Measurements from ENCODE around the gene NCOA7.
"Not testable (repeated sequence)": the region's sequence is repeated elsewhere in the genome, so short reads cannot be mapped to it uniquely, and the experiment has no call there.

NCOA7 gene

GRCh38 chr6:125968493-125968892 lies 177.7 kb downstream of the NCOA7 start:
- H3K4me1 ChIP-seq (ENCODE audit: control insufficient read depth, low read length), result peaks cover 54% of the 10 kb centered on the region
- peak overlapping the region; percentile 91 for H3K27ac ChIP-seq (ENCODE audit: low read depth, low read length)
- H3F3A ChIP-seq (ENCODE audit: control insufficient read depth, insufficient read depth), result peaks cover 18% of the 10 kb centered on the region
- H3K27me3 ChIP-seq (ENCODE audit: control insufficient read depth, low read length), result no peaks in the 10 kb centered on the region
- peak overlapping the region; percentile 83 for H3K4me2 ChIP-seq (ENCODE audit: low read length)
- peak overlapping the region; percentile 63 for H3K4me3 ChIP-seq (ENCODE audit: low read length)
- peaks cover 41% of the 10 kb centered on the region for H3K36me3 ChIP-seq (ENCODE audit: control insufficient read depth, low read length)
- H3K9me3 ChIP-seq (ENCODE audit: control insufficient read depth, insufficient read depth, low read length), result no peaks in the 10 kb centered on the region
- no peaks in the 10 kb centered on the region for H4K20me1 ChIP-seq (ENCODE audit: control insufficient read depth, insufficient read depth, low read depth, low read length)
- no peak for TF ChIP-seq EZH2phosphoT487 (IDR thresholded peaks at IDR 0.05; ENCODE audit: borderline replicate concordance, low read length)
- TF ChIP-seq, protein P1, sequence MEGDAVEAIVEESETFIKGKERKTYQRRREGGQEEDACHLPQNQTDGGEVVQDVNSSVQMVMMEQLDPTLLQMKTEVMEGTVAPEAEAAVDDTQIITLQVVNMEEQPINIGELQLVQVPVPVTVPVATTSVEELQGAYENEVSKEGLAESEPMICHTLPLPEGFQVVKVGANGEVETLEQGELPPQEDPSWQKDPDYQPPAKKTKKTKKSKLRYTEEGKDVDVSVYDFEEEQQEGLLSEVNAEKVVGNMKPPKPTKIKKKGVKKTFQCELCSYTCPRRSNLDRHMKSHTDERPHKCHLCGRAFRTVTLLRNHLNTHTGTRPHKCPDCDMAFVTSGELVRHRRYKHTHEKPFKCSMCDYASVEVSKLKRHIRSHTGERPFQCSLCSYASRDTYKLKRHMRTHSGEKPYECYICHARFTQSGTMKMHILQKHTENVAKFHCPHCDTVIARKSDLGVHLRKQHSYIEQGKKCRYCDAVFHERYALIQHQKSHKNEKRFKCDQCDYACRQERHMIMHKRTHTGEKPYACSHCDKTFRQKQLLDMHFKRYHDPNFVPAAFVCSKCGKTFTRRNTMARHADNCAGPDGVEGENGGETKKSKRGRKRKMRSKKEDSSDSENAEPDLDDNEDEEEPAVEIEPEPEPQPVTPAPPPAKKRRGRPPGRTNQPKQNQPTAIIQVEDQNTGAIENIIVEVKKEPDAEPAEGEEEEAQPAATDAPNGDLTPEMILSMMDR (IDR thresholded peaks at IDR 0.05; ENCODE audit: low read depth, low read length, poor library complexity, severe bottlenecking), result no peak
- H3K9me2 ChIP-seq (replicated peaks; ENCODE audit: control insufficient read depth, low read length), result no peaks in the 10 kb centered on the region
- H3K79me2 ChIP-seq (ENCODE audit: control insufficient read depth, low read length), result peaks cover 82% of the 10 kb centered on the region

DNA sequence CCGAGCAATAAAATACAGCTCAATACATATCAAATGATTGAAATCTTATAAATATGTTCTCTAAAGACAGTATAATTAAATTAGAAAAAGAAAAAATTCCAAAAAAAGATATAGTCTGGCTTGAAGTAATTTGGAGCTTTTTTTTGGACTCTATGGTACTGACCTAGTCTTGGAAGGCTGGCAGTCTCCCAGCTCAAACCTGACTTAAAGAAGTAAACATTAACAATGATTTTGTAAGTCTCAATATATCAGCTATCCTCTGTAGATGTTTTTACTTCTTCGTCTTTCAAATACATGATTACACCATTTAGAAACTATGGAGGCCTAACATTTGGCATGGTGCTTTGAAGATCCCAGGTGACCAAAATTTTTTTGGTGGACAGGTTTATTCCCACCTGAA lies 180.0 kb downstream of the NCOA7 start:
- H3K4me1 ChIP-seq (ENCODE audit: control insufficient read depth, low read length), result peaks cover 67% of the 10 kb centered on the region
- H3K4me2 ChIP-seq (ENCODE audit: low read length), result peak overlapping the region; percentile 83
- H3K4me3 ChIP-seq (ENCODE audit: low read length), result peak overlapping the region; percentile 63; the same call in 1 of the 2 replicates
- H4K20me1 ChIP-seq (ENCODE audit: control insufficient read depth, insufficient read depth, low read depth, low read length), result no peaks in the 10 kb centered on the region
- H3K9me3 ChIP-seq (ENCODE audit: control insufficient read depth, insufficient read depth, low read length), result no peaks in the 10 kb centered on the region
- H3K27me3 ChIP-seq (ENCODE audit: control insufficient read depth, low read length), result no peaks in the 10 kb centered on the region
- peaks cover 21% of the 10 kb centered on the region for H3F3A ChIP-seq (ENCODE audit: control insufficient read depth, insufficient read depth)
- peaks cover 59% of the 10 kb centered on the region for H3K79me2 ChIP-seq (ENCODE audit: control insufficient read depth, low read length)
- H3K27ac ChIP-seq (ENCODE audit: low read depth, low read length), result no peak overlapping the region
- H3K9me2 ChIP-seq (replicated peaks; ENCODE audit: control insufficient read depth, low read length), result no peaks in the 10 kb centered on the region
- TF ChIP-seq, protein P1 (IDR thresholded peaks at IDR 0.05; ENCODE audit: low read depth, low read length, poor library complexity, severe bottlenecking), result no peak
- TF ChIP-seq EZH2phosphoT487 (IDR thresholded peaks at IDR 0.05; ENCODE audit: borderline replicate concordance, low read length), result no peak
- H3K36me3 ChIP-seq (ENCODE audit: control insufficient read depth, low read length), result peaks cover 59% of the 10 kb centered on the region

DNA sequence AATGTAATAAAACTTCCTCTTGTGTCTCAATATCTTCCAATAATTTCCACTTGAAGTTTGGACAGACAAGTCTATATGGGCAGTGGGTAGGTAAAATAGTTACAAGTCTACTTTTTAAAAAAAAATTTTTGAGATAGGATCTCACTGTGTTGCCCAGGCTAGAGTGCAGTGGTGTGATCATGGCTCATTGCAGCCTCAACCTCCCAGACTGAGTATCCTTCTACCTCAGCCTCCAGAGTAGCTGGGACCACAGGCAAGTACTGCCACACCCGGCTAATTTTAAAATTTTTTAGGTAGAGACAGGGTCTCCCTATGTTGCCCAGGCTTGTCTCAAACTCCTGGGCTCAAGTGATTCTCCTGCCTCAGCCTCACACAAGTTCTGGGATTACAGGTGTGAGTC lies 181.7 kb downstream of the NCOA7 start:
- not testable (repeated sequence) for H3K27ac ChIP-seq (ENCODE audit: low read depth, low read length); H3K4me2 ChIP-seq (ENCODE audit: low read length); H3K9me3 ChIP-seq (ENCODE audit: control insufficient read depth, insufficient read depth, low read length); H3K27me3 ChIP-seq (ENCODE audit: control insufficient read depth, low read length); H4K20me1 ChIP-seq (ENCODE audit: control insufficient read depth, insufficient read depth, low read depth, low read length); H3K9me2 ChIP-seq (replicated peaks; ENCODE audit: control insufficient read depth, low read length); H3K4me3 ChIP-seq (ENCODE audit: low read length)
- H3K36me3 ChIP-seq (ENCODE audit: control insufficient read depth, low read length), result peaks cover 56% of the 10 kb centered on the region
- H3F3A ChIP-seq (ENCODE audit: control insufficient read depth, insufficient read depth), result peaks cover 21% of the 10 kb centered on the region
- H3K79me2 ChIP-seq (ENCODE audit: control insufficient read depth, low read length), result peaks cover 45% of the 10 kb centered on the region
- H3K4me1 ChIP-seq (ENCODE audit: control insufficient read depth, low read length), result peaks cover 52% of the 10 kb centered on the region

GRCh38 chr6:125974214-125974866 lies 183.6 kb downstream of the NCOA7 start:
- H3K9me2 ChIP-seq (replicated peaks; ENCODE audit: control insufficient read depth, low read length), result no peaks in the 10 kb centered on the region
- peak overlapping the region; percentile 56 for H3K4me2 ChIP-seq (ENCODE audit: low read length)
- H3K27ac ChIP-seq (ENCODE audit: low read depth, low read length), result no peak overlapping the region
- H3K9me3 ChIP-seq (ENCODE audit: control insufficient read depth, insufficient read depth, low read length), result no peaks in the 10 kb centered on the region
- peaks cover 33% of the 10 kb centered on the region for H3K4me1 ChIP-seq (ENCODE audit: control insufficient read depth, low read length)
- H3K79me2 ChIP-seq (ENCODE audit: control insufficient read depth, low read length), result peaks cover 28% of the 10 kb centered on the region
- H3F3A ChIP-seq (ENCODE audit: control insufficient read depth, insufficient read depth), result peaks cover 11% of the 10 kb centered on the region
- H4K20me1 ChIP-seq (ENCODE audit: control insufficient read depth, insufficient read depth, low read depth, low read length), result no peaks in the 10 kb centered on the region
- no peaks in the 10 kb centered on the region for H3K27me3 ChIP-seq (ENCODE audit: control insufficient read depth, low read length)
- peaks cover 47% of the 10 kb centered on the region for H3K36me3 ChIP-seq (ENCODE audit: control insufficient read depth, low read length)
- TF ChIP-seq, protein P1 (IDR thresholded peaks at IDR 0.05; ENCODE audit: low read depth, low read length, poor library complexity, severe bottlenecking), result peak; percentile 69
- TF ChIP-seq EZH2phosphoT487 (IDR thresholded peaks at IDR 0.05; ENCODE audit: borderline replicate concordance, low read length), result no peak
- peak overlapping the region; percentile 25; the same call in 1 of the 2 replicates for H3K4me3 ChIP-seq (ENCODE audit: low read length)
